GM12878 (cell line): ENCODE results near the gene BPIFB3. TPM values are rescaled to one million over a fixed set of nuclear protein-coding genes. Genes with fewer than 3 reads are reported as not detected.

Source experiments
- ATAC-seq: fragments of 200-7000 bp; cut with Tn5 transposase; 3 replicates; pipeline ENCODE4 v1.9.1; 2020; ENCODE audit warnings: mild to moderate bottlenecking, moderate library complexity
- BruUV-seq: library from RNA; stranded (reverse); fragments of 400-500 nt; replicated peaks from 2 replicates; lab custom pipeline; 2021; lab: Mats Ljungman, UMichigan
- CTCF ChIA-PET: fragments of 300-600 bp; sonication (Branson Sonifier 250); formaldehyde crosslinking; extraction: SDS; loops from one replicate; lab custom pipeline; 2021; ENCODE audit warnings: inconsistent platforms; lab: Yijun Ruan, JAX
- POLR2A ChIA-PET: fragments of 350-600 bp; formaldehyde crosslinking; extraction: SDS; loops from one replicate; lab custom pipeline; 2021; ENCODE audit warnings: inconsistent platforms; lab: Charles Lee
- RAD21 ChIA-PET: fragments of 300-600 bp; sonication (Branson Sonifier 250); formaldehyde crosslinking; loops from one replicate; lab custom pipeline; 2023; ENCODE audit warnings: antibody characterized with exemption; ENCODE audit not compliant: unreplicated experiment; lab: Charles Lee
- SMC1A ChIA-PET: fragments of 300-600 bp; sonication (Branson Sonifier 250); formaldehyde crosslinking; loops from one replicate; lab custom pipeline; 2023; ENCODE audit not compliant: unreplicated experiment, uncharacterized antibody; lab: Charles Lee
- DNase-seq: peaks from one replicate; pipeline ENCODE4 v3.0.0-alpha.2; 2011; ENCODE audit warnings: low read depth, low spot score
- FAIRE-seq: peaks from 3 replicates; lab custom pipeline; 2011; peaks lifted over from hg19 to GRCh38; lab: Jason Lieb, UNC
- H2AFZ ChIP-seq: 2 replicates; pipeline ENCODE4 v1.6.0; 2011; ENCODE audit warnings: low read depth, low read length, control low read depth; ENCODE audit not compliant: control insufficient read depth
- H3K27ac ChIP-seq: 2 replicates; pipeline ENCODE4 v1.5.1; 2011; ENCODE audit warnings: control low read depth; ENCODE audit not compliant: control insufficient read depth, insufficient read depth
- H3K27me3 ChIP-seq, 2 experiments: replicated peaks in 1 of 2; 2 replicates each; pipeline versions ENCODE4 v1.6.0 to v1.6.1; 2011; ENCODE audit warnings: low read length in 1 of 2; ENCODE audit not compliant: control insufficient read depth in 2 of 2, insufficient read depth in 2 of 2
- H3K36me3 ChIP-seq, 2 experiments: 2 replicates each; pipeline ENCODE4 v1.5.1; 2011; ENCODE audit warnings: low read length in 1 of 2; ENCODE audit not compliant: control insufficient read depth in 2 of 2, insufficient read depth in 2 of 2
- H3K4me1 ChIP-seq: 2 replicates; pipeline ENCODE4 v1.6.1; 2011; ENCODE audit warnings: mild to moderate bottlenecking, low read length, moderate library complexity, mixed read lengths; ENCODE audit not compliant: control insufficient read depth, insufficient read depth
- H3K4me2 ChIP-seq: 2 replicates; pipeline ENCODE4 v1.6.0; 2011; ENCODE audit warnings: control low read depth; ENCODE audit not compliant: control insufficient read depth, insufficient read depth
- H3K4me3 ChIP-seq: fragments of 200-600 bp; sonication (generic); 2 replicates; pipeline ENCODE4 v1.5.1; 2016
- H3K79me2 ChIP-seq: 2 replicates; pipeline ENCODE4 v1.6.0; 2011; ENCODE audit warnings: low read length; ENCODE audit not compliant: control insufficient read depth, insufficient read depth
- H3K9ac ChIP-seq: 2 replicates; pipeline ENCODE4 v1.8.0; 2011; ENCODE audit warnings: low read length, control low read depth, mixed read lengths; ENCODE audit not compliant: control insufficient read depth, insufficient read depth
- H3K9me3 ChIP-seq: replicated peaks from 3 replicates; pipeline ENCODE4 v1.5.1; 2011; ENCODE audit warnings: mild to moderate bottlenecking, low read length; ENCODE audit not compliant: control insufficient read depth, insufficient read depth
- H4K20me1 ChIP-seq: 2 replicates; pipeline ENCODE4 v1.6.0; 2011; ENCODE audit not compliant: control insufficient read depth, insufficient read depth
- CREM ChIP-seq: IDR thresholded peaks from 2 replicates; pipeline ENCODE4 v1.6.1; 2014; ENCODE audit warnings: antibody characterized with exemption, low read depth
- FOXM1 ChIP-seq: IDR thresholded peaks from 2 replicates; pipeline ENCODE4 v1.6.1; 2012; ENCODE audit warnings: low read depth, mild to moderate bottlenecking, inconsistent platforms, low read length, moderate library complexity
- HDAC2 ChIP-seq: fragments of 200-600 bp; sonication (generic); IDR thresholded peaks from 2 replicates; pipeline ENCODE4 v1.6.1; 2017
- KAT2A ChIP-seq: conservative IDR thresholded peaks from 2 replicates; pipeline ENCODE4 v1.6.1; 2011; ENCODE audit warnings: low read depth, low read length; ENCODE audit not compliant: control insufficient read depth
- SPI1 ChIP-seq: IDR thresholded peaks from 2 replicates; pipeline ENCODE4 v1.6.1; 2011; ENCODE audit warnings: low read depth, mild to moderate bottlenecking, low read length, moderate library complexity, borderline replicate concordance; ENCODE audit not compliant: insufficient read depth
- STAT3 ChIP-seq: IDR thresholded peaks from 2 replicates; pipeline ENCODE4 v1.6.1; 2011; ENCODE audit warnings: low read depth, low read length, improper control_type of control experiment
- TCF7 ChIP-seq: IDR thresholded peaks from 2 replicates; pipeline ENCODE4 v1.6.1; 2014; ENCODE audit warnings: antibody characterized with exemption, borderline replicate concordance
- ZNF274 ChIP-seq: IDR thresholded peaks from one replicate; pipeline ENCODE4 v1.8.0; 2011; ENCODE audit not compliant: insufficient read length, insufficient read depth
- ZSCAN29 ChIP-seq: fragments of 450-650 bp; IDR thresholded peaks from 2 replicates; pipeline ENCODE4 v1.6.1; 2017; ENCODE audit warnings: mild to moderate bottlenecking, moderate library complexity
- WGBS: methylation state at CpG from one replicate; pipeline ENCODE4 v1.1.6; 2016; ENCODE audit warnings: low lambda C conversion rate; ENCODE audit not compliant: insufficient replicate concordance, insufficient coverage; ENCODE audit errors: missing lambda C conversion rate; 5-methylcytosine and 5-hydroxymethylcytosine counted together
- in situ Hi-C: fragments of 300-500 bp; cut with MboI; formaldehyde crosslinking; loops from 9 replicates; pipeline ENCODE4 v1.14.3; 2018; ENCODE audit warnings: mixed read lengths
- intact Hi-C: fragments of 100-400 bp; cut with micrococcal nuclease; formaldehyde crosslinking; loops from one replicate; pipeline ENCODE4 v1.14.2; 2022; ENCODE audit not compliant: unreplicated experiment
- polyA plus RNA-seq, 11 experiments: library from polyadenylated mRNA; depleted of rRNA in 4 of 11; unstranded in 6 of 11; stranded (reverse) in 5 of 11; fragments of >200 nt; fragmentation: Nextera tagmentation in 4 of 11; fragmentation: Illumina TruSeq in 1 of 11; extraction: Ambion mirVana in 4 of 11; extraction: Trizol in 1 of 11; gene quantifications; 1 replicate in 1 of 11; 2 replicates in 10 of 11; pipeline versions ENCODE4 v1.2.1 to v1.2.3, GENCODE V29; 2011 to 2016; ENCODE audit warnings: inconsistent platforms in 2 of 11, missing spikeins in 2 of 11, low read depth in 1 of 11
- total RNA-seq, 4 experiments: library from RNA; depleted of rRNA in 3 of 4; stranded (reverse); fragments of >200 nt in 3 of 4; fragmentation: Illumina TruSeq in 1 of 4; extraction: Trizol in 1 of 4; gene quantifications; 2 replicates each; pipeline versions ENCODE4 v1.2.1 to v1.2.3, GENCODE V29; 2013 to 2021

BPIFB3 gene
- total and polyA plus RNA-seq, 10 of the 15 experiments (the other 5 are each of a cell fraction or from before 2014, with no cell fraction given) = not detected

DNA sequence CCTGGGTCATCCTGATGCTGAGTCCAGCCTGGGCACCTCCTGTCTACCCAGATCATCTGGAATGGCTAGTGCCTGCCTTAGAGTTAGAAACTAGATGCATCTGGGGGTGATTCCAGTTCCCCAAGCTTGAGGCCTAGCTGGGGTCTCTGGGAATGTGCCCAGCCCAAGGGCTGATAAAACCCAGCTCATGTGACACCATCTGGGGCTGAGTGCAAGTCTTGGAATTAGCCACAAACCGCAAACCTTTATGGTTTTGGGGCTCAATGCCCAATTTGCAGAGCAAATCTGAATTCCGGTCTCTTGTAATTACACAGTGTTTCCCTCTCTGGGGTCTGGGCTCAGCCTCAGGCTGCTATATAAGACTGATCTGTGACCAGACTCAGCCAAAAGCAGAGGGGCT is 25.6 kb downstream of the BPIFB3 start, which contains the start of gene BPIFB4:
TSS of gene BPIFB4 (plus strand) at position 385 of the 400 bp plus-strand sequence. CDS start 1,884 bp downstream, outside the sequence.
- H3K4me3 ChIP-seq = no peak within 1 kb of the TSS
- no peak within 1 kb of the TSS for H3K9ac ChIP-seq
- no peaks in the 10 kb centered on the region for H4K20me1 ChIP-seq
- POLR2A ChIA-PET = no interaction called here
- BruUV-seq = no TSS peak
- H3K27me3 ChIP-seq = peaks cover 0 to 1% of the 10 kb centered on the region in 2 experiments; a peak in 2 of 4 replicates
- TF ChIP-seq SPI1 (no peak), ZSCAN29 (no peak), HDAC2 (no peak), FOXM1 (no peak), TCF7 (no peak), CREM (no peak), ZNF274 (no peak), KAT2A (no peak), STAT3 (no peak)
- intact Hi-C loops (loop anchor here (5.0 kb wide), 1 partner anchor 177 kb away; no protein-coding TSS in a partner anchor), in situ Hi-C loops (no loop called here)
- no peak within 1 kb of the TSS for H2AFZ ChIP-seq
- no peaks in the 10 kb centered on the region for H3K4me1 ChIP-seq
- FAIRE-seq = no peak
- no peak for DNase-seq
- SMC1A ChIA-PET = interaction anchor here (1.4 kb wide), 1 partner anchor 135 kb away, joined by 3 read pairs; no protein-coding TSS in a partner anchor
- H3K36me3 ChIP-seq = no peaks in the 10 kb centered on the region
- WGBS = 52% methylated on average over 2 of the region's 2 CpGs
- no peaks in the 10 kb centered on the region for H3K79me2 ChIP-seq
- no peak for ATAC-seq
- RAD21 ChIA-PET = no interaction called here
- CTCF ChIA-PET = no interaction called here
- no peak within 1 kb of the TSS for H3K27ac ChIP-seq
- no peaks in the 10 kb centered on the region for H3K9me3 ChIP-seq
- no peak within 1 kb of the TSS for H3K4me2 ChIP-seq
